ENCODE results near the gene DUSP16.

GRCh38 chr12:12488296-12488695, 74.4 kb downstream of the DUSP16 start:
- no peak for TF ChIP-seq POLR2A (IDR thresholded peaks at IDR 0.05)
- TF ChIP-seq CTCF (IDR thresholded peaks at IDR 0.05), result no peak
